A549 (cell line): ENCODE results near the gene TTC21A.

ENCODE experiments used
- BHLHE40 ChIP-seq: IDR thresholded peaks from 2 replicates; pipeline ENCODE4 v1.6.1; 2012; ENCODE audit warnings: low read depth, low read length, inconsistent platforms
- RAD21 ChIP-seq, 2 experiments: fragments of >200 bp in 1 of 2; sonication (Bioruptor Twin) in 1 of 2; formaldehyde crosslinking in 1 of 2; IDR thresholded peaks in 1 of 2; conservative IDR thresholded peaks in 1 of 2; 2 replicates in 1 of 2; 3 replicates in 1 of 2; pipeline ENCODE4 v1.6.1; 2012 to 2018; ENCODE audit warnings: inconsistent platforms in 1 of 2
- TF ChIP-seq, protein P1 (sequence below): fragments of >200 bp; sonication (Bioruptor Twin); formaldehyde crosslinking; IDR thresholded peaks from 3 replicates; pipeline ENCODE4 v1.5.1; 2016

DNA sequence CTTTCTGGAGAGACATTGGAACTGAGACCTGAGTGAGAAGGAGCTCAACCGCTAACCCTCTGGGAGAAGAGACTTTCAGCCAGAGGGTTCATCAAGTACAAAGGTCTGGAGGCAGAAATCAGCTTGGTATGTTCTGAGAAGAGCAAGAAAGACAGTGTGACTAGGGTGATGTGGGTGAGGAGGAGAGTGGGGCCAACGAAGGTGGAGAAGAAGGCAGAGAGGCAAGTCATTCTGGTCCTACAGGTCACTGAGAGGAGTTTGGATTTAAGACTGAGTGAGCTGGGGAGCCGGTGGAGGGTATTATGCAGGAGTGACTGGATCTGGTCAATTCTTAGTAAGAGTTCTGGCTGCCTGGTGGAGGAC lies 72.7 kb downstream of the TTC21A start:
- TF ChIP-seq, protein P1, sequence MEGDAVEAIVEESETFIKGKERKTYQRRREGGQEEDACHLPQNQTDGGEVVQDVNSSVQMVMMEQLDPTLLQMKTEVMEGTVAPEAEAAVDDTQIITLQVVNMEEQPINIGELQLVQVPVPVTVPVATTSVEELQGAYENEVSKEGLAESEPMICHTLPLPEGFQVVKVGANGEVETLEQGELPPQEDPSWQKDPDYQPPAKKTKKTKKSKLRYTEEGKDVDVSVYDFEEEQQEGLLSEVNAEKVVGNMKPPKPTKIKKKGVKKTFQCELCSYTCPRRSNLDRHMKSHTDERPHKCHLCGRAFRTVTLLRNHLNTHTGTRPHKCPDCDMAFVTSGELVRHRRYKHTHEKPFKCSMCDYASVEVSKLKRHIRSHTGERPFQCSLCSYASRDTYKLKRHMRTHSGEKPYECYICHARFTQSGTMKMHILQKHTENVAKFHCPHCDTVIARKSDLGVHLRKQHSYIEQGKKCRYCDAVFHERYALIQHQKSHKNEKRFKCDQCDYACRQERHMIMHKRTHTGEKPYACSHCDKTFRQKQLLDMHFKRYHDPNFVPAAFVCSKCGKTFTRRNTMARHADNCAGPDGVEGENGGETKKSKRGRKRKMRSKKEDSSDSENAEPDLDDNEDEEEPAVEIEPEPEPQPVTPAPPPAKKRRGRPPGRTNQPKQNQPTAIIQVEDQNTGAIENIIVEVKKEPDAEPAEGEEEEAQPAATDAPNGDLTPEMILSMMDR, result no peak
- no peak for TF ChIP-seq RAD21 (conservative IDR thresholded peaks at IDR 0.05 in 1 of 2, IDR thresholded peaks at IDR 0.05 in 1 of 2)
- no peak for TF ChIP-seq BHLHE40
